ENCODE measurements around the gene PACSIN1. TPM values are rescaled to one million over a fixed set of nuclear protein-coding genes. Genes with fewer than 3 reads are reported as not detected.

The PACSIN1 gene
- total RNA-seq, 1 donor from 2014 or later, result under 0.01 TPM

- Histone ChIP-seq H3K9me3 (ENCODE audit: control insufficient read depth in 3 of 3, low read length in 3 of 3) (peaks cover 0 to 2% (median 0%) of the 10 kb centered on the region in 3 donors), H3K36me3 (ENCODE audit: control insufficient read depth in 3 of 3, insufficient read depth in 3 of 3, low read length in 3 of 3) (no peaks in the 10 kb centered on the region), H3K27ac (ENCODE audit: low read depth, low read length) (no peak overlapping the region), H3K27me3 (ENCODE audit: control insufficient read depth in 3 of 3, insufficient read depth in 3 of 3, low read length in 3 of 3) (peaks cover 16 to 26% (median 24%) of the 10 kb centered on the region in 3 donors), H3K4me3 (ENCODE audit: low read length in 3 of 3) (no peak overlapping the region), H3K4me1 (ENCODE audit: control insufficient read depth in 3 of 3, insufficient read depth in 3 of 3, low read length in 3 of 3) (no peaks in the 10 kb centered on the region), H3K9ac (ENCODE audit: low read depth in 1 of 3, low read length in 3 of 3) (no peak overlapping the region)
These were observed 46.2 kb downstream of the PACSIN1 start for GRCh38 chr6:34511915-34512737.

- Histone ChIP-seq H3K27me3 (ENCODE audit: control insufficient read depth in 3 of 3, insufficient read depth in 3 of 3, low read length in 3 of 3) (peaks cover 16 to 26% (median 24%) of the 10 kb centered on the region in 3 donors), H3K36me3 (ENCODE audit: control insufficient read depth in 3 of 3, insufficient read depth in 3 of 3, low read length in 3 of 3) (no peaks in the 10 kb centered on the region), H3K9me3 (ENCODE audit: control insufficient read depth in 3 of 3, low read length in 3 of 3) (peaks cover 0 to 2% (median 0%) of the 10 kb centered on the region in 3 donors), H3K27ac (ENCODE audit: low read depth, low read length) (no peak overlapping the region), H3K9ac (ENCODE audit: low read depth in 1 of 3, low read length in 3 of 3) (no peak overlapping the region), H3K4me3 (ENCODE audit: low read length in 3 of 3) (no peak overlapping the region), H3K4me1 (ENCODE audit: control insufficient read depth in 3 of 3, insufficient read depth in 3 of 3, low read length in 3 of 3) (no peaks in the 10 kb centered on the region)
These were observed 46.9 kb downstream of the PACSIN1 start for GRCh38 chr6:34512738-34513115.

GRCh38 chr6:34513646-34514045 lies 47.8 kb downstream of the PACSIN1 start:
- peaks cover 16 to 26% (median 24%) of the 10 kb centered on the region in 3 donors for H3K27me3 ChIP-seq (ENCODE audit: control insufficient read depth in 3 of 3, insufficient read depth in 3 of 3, low read length in 3 of 3)
- no peak overlapping the region for H3K27ac ChIP-seq (ENCODE audit: low read depth, low read length)
- H3K9ac ChIP-seq (ENCODE audit: low read depth in 1 of 3, low read length in 3 of 3), result no peak overlapping the region
- H3K4me3 ChIP-seq (ENCODE audit: low read length in 3 of 3), result no peak overlapping the region
- peaks cover 0 to 2% (median 0%) of the 10 kb centered on the region in 3 donors for H3K9me3 ChIP-seq (ENCODE audit: control insufficient read depth in 3 of 3, low read length in 3 of 3)
- H3K4me1 ChIP-seq (ENCODE audit: control insufficient read depth in 3 of 3, insufficient read depth in 3 of 3, low read length in 3 of 3), result no peaks in the 10 kb centered on the region
- H3K36me3 ChIP-seq (ENCODE audit: control insufficient read depth in 3 of 3, insufficient read depth in 3 of 3, low read length in 3 of 3), result no peaks in the 10 kb centered on the region

GRCh38 chr6:34514112-34514511 lies 48.2 kb downstream of the PACSIN1 start:
- Histone ChIP-seq H3K36me3 (ENCODE audit: control insufficient read depth in 3 of 3, insufficient read depth in 3 of 3, low read length in 3 of 3) (no peaks in the 10 kb centered on the region), H3K27ac (ENCODE audit: low read depth, low read length) (no peak overlapping the region), H3K4me3 (ENCODE audit: low read length in 3 of 3) (no peak overlapping the region), H3K27me3 (ENCODE audit: control insufficient read depth in 3 of 3, insufficient read depth in 3 of 3, low read length in 3 of 3) (peaks cover 16 to 26% (median 24%) of the 10 kb centered on the region in 3 donors), H3K4me1 (ENCODE audit: control insufficient read depth in 3 of 3, insufficient read depth in 3 of 3, low read length in 3 of 3) (no peaks in the 10 kb centered on the region), H3K9ac (ENCODE audit: low read depth in 1 of 3, low read length in 3 of 3) (no peak overlapping the region), H3K9me3 (ENCODE audit: control insufficient read depth in 3 of 3, low read length in 3 of 3) (peaks cover 0 to 2% (median 0%) of the 10 kb centered on the region in 3 donors)

- H3K36me3 ChIP-seq (ENCODE audit: control insufficient read depth in 3 of 3, insufficient read depth in 3 of 3, low read length in 3 of 3), result no peaks in the 10 kb centered on the region
- H3K27me3 ChIP-seq (ENCODE audit: control insufficient read depth in 3 of 3, insufficient read depth in 3 of 3, low read length in 3 of 3), result peaks cover 16 to 26% (median 24%) of the 10 kb centered on the region in 3 donors
- H3K9ac ChIP-seq (ENCODE audit: low read depth in 1 of 3, low read length in 3 of 3), result peak overlapping the region in 1 of 3 donors; percentile 16
- no peaks in the 10 kb centered on the region for H3K4me1 ChIP-seq (ENCODE audit: control insufficient read depth in 3 of 3, insufficient read depth in 3 of 3, low read length in 3 of 3)
- no peak overlapping the region for H3K4me3 ChIP-seq (ENCODE audit: low read length in 3 of 3)
- H3K9me3 ChIP-seq (ENCODE audit: control insufficient read depth in 3 of 3, low read length in 3 of 3), result peaks cover 0 to 2% (median 0%) of the 10 kb centered on the region in 3 donors
- no peak overlapping the region for H3K27ac ChIP-seq (ENCODE audit: low read depth, low read length)
These were observed 49.0 kb downstream of the PACSIN1 start for GRCh38 chr6:34514593-34515472.

- H3K9me3 ChIP-seq (ENCODE audit: control insufficient read depth in 3 of 3, low read length in 3 of 3), result no peaks in the 10 kb centered on the region
- H3K4me3 ChIP-seq (ENCODE audit: low read length in 3 of 3), result no peak overlapping the region
- H3K36me3 ChIP-seq (ENCODE audit: control insufficient read depth in 3 of 3, insufficient read depth in 3 of 3, low read length in 3 of 3), result no peaks in the 10 kb centered on the region
- no peak overlapping the region for H3K27ac ChIP-seq (ENCODE audit: low read depth, low read length)
- peaks cover 16 to 26% (median 24%) of the 10 kb centered on the region in 3 donors for H3K27me3 ChIP-seq (ENCODE audit: control insufficient read depth in 3 of 3, insufficient read depth in 3 of 3, low read length in 3 of 3)
- no peaks in the 10 kb centered on the region for H3K4me1 ChIP-seq (ENCODE audit: control insufficient read depth in 3 of 3, insufficient read depth in 3 of 3, low read length in 3 of 3)
- no peak overlapping the region for H3K9ac ChIP-seq (ENCODE audit: low read depth in 1 of 3, low read length in 3 of 3)
These were observed 49.9 kb downstream of the PACSIN1 start for GRCh38 chr6:34515473-34516387.

- H3K9ac ChIP-seq (ENCODE audit: low read depth in 1 of 3, low read length in 3 of 3), result no peak overlapping the region
- H3K27me3 ChIP-seq (ENCODE audit: control insufficient read depth in 3 of 3, insufficient read depth in 3 of 3, low read length in 3 of 3), result peaks cover 16 to 26% (median 24%) of the 10 kb centered on the region in 3 donors
- no peaks in the 10 kb centered on the region for H3K4me1 ChIP-seq (ENCODE audit: control insufficient read depth in 3 of 3, insufficient read depth in 3 of 3, low read length in 3 of 3)
- no peak overlapping the region for H3K27ac ChIP-seq (ENCODE audit: low read depth, low read length)
- no peaks in the 10 kb centered on the region for H3K36me3 ChIP-seq (ENCODE audit: control insufficient read depth in 3 of 3, insufficient read depth in 3 of 3, low read length in 3 of 3)
- no peaks in the 10 kb centered on the region for H3K9me3 ChIP-seq (ENCODE audit: control insufficient read depth in 3 of 3, low read length in 3 of 3)
- no peak overlapping the region for H3K4me3 ChIP-seq (ENCODE audit: low read length in 3 of 3)
These were observed 50.8 kb downstream of the PACSIN1 start for GRCh38 chr6:34516391-34517324.

- Histone ChIP-seq H3K9me3 (ENCODE audit: control insufficient read depth in 3 of 3, low read length in 3 of 3) (no peaks in the 10 kb centered on the region), H3K4me3 (ENCODE audit: low read length in 3 of 3) (no peak overlapping the region), H3K36me3 (ENCODE audit: control insufficient read depth in 3 of 3, insufficient read depth in 3 of 3, low read length in 3 of 3) (no peaks in the 10 kb centered on the region), H3K9ac (ENCODE audit: low read depth in 1 of 3, low read length in 3 of 3) (no peak overlapping the region), H3K27ac (ENCODE audit: low read depth, low read length) (no peak overlapping the region), H3K27me3 (ENCODE audit: control insufficient read depth in 3 of 3, insufficient read depth in 3 of 3, low read length in 3 of 3) (peaks cover 16 to 26% (median 24%) of the 10 kb centered on the region in 3 donors), H3K4me1 (ENCODE audit: control insufficient read depth in 3 of 3, insufficient read depth in 3 of 3, low read length in 3 of 3) (no peaks in the 10 kb centered on the region)
These were observed 51.6 kb downstream of the PACSIN1 start for GRCh38 chr6:34517461-34517881.
